T-helper 22 cell (primary cell): Measurements from ENCODE around the gene AGBL1.

Source experiments
- DNase-seq: peaks from one replicate; pipeline ENCODE4 v3.0.0-alpha.2; 2020; ENCODE audit warnings: low read depth

Gene AGBL1

DNA sequence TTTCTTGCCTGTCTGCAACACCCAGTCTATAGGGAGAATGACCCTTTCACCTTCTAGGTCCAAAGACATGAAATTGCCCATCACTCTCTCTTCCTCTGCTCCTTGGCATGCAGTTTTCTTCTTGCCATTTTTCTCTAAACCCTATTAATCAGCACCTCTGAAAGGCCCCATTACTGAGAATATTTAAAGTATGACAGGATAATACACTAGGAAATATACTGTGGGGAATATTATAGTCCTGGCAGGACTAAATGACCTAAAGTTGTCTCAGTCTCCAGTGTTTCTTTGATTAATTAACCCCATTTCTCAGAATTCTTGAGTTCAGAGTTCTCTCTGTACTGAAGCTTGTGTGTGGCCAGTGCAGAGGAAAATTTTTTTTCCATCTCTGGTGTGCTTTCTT is 730.7 kb downstream of the AGBL1 start:
- no peak for DNase-seq

DNA sequence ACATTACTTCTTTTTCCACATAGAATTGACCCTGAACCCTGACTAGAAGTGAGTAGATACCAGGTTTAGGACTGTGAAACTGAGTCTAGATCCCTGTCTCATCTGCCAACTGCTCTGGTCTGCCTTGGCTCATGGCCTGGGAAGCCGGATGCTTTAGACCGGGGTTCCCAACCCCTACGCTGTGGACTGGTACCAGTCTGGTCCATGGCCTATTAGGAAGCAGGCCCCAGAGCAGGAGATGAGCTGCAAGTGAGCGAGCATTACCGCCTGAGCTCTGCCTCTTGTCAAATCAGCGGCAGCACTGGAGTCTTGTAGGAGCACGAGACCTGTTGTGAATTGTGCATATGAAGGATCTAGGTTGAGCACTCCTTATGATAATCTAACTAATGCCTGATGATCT is 734.2 kb downstream of the AGBL1 start:
- no peak for DNase-seq

DNA sequence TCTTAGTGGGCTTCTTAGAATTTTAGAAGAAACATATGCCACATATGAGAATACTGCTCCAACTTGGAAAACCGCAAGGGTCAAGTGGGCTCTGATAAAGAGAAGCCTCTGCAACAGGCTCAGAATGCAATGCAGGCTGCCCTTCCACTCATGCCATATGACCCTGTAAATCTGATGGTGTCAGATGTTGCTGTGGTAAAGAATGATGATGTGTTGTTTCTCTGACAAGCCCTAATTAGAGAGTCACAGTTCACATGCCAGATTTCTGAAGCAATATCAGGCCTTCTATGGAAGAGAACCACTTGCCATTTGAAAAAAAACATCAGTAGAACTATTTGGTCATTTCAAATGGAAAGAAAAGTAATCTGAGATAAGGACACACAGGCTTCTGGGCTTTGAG is 749.6 kb downstream of the AGBL1 start:
- no peak for DNase-seq

DNA sequence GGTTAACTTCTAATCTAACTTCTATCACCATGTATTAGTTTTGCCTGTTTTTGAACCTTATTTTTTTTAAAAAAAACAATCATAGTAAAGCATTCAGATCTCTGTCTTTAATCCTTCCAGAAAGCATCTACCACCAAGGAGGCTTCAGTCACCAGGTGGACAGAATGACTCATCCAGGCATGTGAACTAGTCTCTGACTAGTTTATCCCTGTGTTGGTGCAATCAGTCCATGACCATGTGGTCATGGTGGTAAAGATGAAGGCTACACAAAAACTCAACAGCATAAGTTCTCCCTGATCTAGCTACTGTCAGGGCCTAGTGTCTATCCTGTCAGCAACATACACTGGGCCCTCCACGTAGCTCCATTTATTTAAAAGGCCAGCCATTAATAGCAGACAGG is 750.6 kb downstream of the AGBL1 start:
- DNase-seq, result no peak

DNA sequence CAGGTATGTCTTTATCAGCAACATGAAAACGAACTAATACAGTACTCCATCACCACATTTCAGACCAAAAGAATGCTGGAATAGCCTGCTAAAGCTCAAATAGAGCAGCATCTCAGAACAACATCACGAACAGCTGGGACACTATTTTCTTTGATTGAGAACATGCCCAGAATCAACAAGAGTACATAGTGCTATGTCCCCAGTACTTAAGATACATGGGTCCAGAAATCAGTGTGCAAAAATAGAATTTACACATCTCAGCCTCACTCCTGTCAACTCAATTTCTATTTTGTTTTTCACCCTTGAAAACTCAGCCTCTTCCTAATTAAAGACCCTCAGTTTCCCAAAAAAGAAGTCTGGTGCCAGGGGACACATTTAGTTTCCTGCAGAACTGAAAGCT is 753.9 kb downstream of the AGBL1 start:
- no peak for DNase-seq

DNA sequence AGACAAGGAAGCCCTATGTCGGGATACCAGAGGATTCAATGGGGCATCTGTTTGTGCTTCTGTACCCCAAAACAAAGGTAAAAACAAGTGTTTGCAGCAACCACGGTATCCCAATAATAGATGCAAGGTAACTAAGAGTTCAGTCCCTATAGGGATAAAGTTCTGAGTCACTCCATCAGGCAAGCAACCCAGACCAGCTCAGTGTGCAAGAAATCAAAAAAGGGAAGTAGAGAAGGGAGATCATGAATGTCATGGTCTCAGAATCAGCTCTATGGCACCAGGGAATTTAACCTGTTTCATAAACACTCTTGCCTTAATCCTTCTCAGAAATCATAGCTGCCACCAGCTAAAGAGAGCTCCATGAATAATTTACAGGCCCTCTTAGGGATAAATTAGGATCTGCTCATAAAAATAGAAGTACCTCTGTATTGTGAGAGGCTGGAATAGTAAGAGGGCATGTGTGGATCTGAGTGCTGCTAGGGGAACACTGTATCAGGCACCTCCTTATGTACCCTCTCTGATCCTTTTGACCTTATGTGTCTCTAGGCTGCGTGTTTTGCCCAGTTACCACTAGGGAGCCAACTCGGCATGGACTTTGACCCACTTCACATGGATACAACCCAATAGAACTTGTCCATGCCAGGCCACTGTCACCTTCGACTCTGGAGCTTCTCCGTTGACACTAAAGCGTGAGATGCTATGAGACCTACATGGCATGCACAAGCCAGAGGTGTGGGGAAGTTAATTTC is 754.6 kb downstream of the AGBL1 start:
- DNase-seq, result no peak

DNA sequence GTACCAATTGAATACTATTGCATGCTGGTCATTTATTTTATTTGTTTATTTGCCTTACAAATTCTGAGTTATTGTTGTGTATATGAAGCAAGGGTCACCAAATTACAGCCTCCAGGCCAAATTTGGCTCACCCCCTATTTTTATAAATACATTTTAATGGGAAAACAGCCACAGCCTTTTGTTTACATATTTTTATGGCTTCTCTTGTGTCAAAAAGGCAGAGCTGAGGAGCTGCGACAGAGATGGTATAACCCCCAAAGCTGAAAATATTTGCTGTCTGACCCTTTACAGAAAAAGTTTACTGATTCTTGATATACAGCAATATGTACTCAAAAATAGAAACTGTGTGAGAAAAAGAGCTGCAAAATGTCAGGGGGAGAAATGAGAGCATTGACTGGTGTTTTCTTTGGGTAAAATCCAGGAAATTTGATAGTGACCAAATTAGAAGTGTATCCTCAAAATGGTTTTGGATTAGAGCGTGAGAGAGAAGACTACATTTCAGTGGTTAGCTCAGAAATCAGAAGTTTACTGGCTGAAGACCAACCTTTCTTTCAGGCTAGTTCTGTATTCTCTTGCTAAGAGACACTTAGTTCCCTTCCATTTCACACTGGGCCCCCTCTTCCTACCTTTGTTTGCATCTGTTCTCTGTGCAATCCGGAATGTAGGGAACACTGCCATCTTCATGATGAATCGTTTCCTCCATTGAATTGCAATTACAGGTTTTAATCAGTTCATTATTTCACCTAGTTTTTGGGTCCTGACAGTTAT is 757.8 kb downstream of the AGBL1 start:
- no peak for DNase-seq

DNA sequence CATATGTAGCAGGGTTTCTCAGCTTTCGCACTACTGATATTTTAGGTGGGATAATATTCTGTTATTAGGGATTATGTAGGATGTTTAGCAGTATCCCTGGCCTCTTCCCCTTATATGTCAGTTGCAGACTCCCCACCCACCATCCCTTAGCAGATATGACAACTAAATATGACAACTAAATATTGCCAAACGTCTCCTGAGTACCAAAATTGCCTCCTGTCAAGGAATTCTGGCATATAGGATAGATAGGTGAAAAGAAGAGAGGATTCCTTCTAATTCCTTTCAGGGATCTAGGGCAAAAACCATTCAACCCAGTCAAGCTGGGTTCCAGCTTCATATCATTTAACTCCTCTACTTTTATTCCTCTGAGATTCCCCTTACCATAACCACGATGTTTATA is 759.8 kb downstream of the AGBL1 start:
- DNase-seq, result no peak

DNA sequence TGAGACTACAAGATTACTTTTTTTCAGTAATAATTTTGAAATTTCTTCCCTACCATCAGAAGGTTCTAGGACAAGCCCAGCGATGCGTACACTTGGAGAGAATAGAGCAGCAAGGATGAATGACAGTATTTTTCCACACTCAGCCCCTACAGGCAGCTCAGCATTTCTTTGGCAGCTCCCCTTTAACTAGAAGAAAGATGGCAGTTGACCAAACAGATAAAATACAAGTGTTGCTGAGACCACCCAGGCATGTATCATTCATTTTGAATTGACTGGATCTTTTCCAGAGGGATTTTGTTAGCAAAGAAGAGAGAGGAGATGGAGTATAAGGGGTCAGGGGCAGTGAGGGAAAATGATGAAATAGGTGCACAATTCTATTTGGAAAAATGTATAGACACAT is 761.3 kb downstream of the AGBL1 start:
- no peak for DNase-seq

DNA sequence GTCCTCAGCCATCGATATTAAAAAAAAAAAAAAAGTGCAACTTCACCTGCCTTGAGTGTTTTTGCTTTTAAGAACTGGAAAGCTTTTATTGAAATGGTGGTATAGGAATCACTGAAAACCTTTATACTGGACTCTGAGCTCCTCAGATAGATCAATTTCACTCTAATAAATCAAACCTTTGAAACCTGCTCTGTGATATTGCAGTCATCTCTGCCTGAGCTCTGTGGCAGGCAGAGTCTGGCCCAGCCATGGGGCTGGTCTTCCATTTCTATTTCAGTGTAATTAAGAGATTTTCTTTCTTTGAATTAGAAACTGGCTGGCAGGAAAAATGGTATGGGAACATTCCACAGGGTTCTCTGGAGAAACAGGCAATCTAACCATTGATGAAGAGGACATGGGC is 762.5 kb downstream of the AGBL1 start:
- DNase-seq, result no peak

DNA sequence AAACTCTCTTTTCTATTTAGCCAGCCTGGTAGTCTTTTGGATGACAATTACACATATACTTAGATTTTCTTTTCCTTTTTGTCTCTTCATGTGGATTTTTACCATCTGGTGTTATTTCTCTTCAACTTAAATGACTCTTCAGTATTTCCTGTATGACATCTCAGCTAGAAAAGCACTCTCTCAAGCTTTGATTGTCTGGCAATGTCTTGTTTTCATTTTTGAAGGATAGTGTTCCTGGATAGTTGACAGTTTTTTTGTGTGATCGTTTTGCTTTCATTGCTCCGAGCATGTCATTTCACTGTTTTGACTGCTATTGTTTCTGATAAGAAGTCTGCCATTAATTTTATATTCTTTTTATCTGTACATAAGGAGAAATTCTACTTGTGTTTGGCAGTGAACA is 766.4 kb downstream of the AGBL1 start:
- no peak for DNase-seq

DNA sequence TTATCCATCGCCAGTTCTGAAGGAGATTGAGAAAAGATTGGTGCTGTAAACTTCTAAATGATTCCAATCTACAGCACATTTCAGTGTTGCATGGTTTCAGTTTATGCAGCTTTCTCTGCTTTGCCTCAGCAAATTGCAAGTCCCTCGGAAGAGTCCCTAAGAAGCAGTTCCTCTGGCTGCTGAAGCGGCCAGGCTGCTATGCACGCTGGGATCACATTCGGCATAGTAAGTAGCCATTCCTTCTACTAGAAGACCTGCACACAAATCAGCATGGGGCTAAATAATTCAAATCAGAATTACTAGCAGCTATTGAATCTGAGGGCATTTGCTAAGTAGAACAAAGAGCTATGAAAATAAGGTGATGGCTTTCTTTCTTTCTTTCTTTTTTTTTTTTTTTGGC is 769.5 kb downstream of the AGBL1 start:
- DNase-seq, result no peak

DNA sequence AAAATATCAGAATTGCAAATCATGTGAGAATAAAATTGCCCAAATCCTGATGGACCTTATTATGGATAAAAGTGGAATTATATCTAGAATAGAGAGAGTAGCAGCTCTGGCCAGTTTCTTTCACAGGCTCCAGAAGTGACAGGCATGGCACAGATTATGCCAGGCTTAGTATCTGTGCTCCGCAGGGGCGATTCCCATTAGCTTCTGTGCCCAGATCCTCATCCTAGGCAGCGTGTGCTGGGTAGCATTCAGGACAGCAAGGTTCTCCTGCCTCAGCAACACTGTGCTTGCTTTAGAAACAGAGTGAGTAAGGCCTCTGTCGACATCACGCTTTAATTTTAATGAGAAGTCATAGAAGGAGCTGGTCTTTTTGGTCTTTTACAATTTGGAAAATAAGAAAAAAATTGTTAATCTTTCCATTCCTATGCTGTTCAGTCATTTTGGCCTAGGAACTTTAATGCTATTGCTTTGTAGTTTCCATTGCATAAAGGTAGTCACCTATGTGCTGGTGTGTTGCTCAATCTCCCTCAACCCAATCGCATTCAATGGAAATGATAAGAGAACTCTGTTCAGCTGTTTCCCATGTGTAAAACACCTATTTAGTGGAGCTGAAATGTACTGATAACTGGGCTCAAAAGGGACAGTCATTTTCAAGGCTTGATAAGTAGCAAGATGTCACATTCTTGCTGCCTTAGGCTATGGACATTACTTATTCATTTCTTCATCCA is 770.1 kb downstream of the AGBL1 start:
- DNase-seq, result no peak

DNA sequence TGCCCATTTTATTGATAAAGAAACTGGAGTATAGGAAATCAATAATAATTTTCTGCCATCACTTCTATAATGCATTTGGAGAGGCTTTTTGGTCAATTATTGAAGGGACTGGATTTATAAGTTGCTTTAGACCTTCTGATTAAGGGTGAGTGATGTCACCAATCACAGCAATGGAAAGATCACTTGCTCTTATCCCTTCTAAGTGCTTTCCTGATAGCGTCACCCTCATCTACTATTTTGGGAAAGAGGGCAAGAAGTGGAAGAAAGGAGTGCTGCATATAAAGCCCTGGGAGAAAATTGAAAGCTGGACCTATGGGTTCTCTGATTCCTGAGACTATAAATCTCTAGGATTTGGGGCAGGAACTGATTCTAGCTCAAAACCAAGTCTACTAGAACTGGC is 771.3 kb downstream of the AGBL1 start:
- no peak for DNase-seq

DNA sequence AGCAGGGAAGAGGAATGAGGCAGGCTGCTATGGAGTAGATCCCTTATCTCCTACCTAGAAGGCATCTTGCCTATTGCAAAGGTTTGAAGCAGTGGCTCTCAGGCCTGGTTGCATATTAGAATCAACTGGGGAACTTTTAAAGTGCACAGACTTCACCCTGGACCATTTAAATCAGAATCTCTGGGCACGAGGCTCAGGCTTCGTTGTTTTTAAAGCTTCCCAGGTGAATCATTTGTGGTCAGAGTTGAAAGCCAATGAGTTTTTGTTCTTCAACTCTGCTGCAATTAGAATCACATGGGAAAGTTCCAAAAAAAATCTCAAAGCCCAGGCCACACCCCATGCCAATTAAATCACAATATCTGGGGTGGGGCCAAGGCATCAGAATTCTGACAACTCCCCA is 773.1 kb downstream of the AGBL1 start:
- no peak for DNase-seq

DNA sequence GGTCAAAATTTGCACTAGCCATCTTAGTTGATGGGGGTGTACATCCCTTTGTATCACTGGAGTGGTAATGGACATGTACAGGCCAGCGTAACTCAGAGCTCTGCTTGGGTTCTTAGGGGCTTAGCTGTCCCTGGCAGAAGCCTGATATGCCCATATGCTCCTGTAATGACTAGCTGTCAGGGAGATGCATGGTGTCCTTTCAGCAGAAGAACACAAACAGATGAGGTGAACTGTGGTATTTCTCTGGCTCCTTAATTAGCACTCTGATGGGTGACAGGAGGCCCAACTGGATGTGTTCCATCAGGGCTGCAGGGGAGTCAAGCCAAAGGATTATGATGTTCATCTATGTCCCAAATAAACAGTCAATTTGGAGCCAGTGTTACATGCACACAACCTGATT is 774.5 kb downstream of the AGBL1 start:
- DNase-seq, result no peak

DNA sequence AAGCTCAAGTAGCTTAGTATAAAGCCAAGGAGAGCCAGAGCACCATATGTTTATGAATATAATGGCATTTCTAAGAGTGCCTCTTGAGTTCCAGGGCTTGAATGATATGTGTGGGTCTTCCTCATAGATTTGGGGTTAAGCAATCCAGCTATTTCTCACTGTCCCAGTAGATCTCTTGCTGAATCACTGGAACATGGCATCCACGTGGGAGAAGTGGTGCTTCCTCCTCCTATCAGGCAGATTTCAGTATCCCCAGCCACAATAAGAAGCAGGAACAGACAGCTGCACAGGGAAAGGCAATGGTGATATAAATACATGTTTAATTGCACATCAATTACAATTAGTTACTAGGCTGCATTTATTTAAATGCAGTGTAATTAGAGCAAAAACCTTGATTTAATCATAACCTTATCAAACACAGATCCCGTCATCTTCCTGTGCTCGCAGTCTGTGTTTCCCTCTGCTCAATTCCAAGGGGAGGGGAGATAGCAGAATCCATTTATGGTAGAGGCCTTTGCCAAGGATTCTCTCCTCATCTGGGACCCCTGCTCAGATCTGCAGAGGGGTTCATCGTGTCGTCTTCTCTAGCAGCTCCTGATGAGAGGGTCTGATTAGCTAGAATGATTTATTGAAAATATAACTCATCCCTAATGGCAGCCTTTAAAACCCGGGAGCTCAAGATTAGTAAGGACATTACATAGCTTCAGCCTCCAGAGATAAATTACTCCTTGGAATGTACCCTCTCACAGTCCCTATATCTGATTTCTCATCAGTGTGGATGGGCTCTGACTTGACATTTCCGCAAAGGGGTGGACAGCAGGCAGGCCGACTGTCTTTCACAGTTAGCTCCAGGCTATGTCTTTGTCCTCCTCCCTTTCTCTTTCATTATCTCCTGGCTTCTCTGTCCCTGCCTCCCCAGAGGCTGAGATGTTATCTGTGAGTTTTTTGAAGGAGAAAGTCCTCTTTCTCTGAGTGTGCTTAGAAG is 775.9 kb downstream of the AGBL1 start:
- no peak for DNase-seq

DNA sequence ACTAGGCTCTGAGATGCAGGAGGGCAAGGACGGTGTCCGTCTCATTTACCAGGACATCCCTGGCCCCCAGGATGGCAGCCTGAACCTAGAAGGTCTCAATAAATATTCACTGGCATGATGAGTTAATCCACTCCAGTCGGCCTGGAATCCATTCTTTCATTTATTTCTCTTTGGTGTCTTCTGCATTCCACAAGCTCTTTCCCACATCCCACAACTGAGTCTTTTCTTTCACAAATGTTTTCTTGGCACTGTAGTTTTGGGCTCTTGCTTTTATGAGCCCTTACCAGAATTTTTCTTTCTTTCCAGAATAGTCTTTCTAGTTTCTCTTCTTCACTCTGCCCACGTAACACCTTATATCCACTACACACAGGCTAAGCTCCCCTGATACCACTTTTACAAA is 778.0 kb downstream of the AGBL1 start:
- DNase-seq, result no peak

DNA sequence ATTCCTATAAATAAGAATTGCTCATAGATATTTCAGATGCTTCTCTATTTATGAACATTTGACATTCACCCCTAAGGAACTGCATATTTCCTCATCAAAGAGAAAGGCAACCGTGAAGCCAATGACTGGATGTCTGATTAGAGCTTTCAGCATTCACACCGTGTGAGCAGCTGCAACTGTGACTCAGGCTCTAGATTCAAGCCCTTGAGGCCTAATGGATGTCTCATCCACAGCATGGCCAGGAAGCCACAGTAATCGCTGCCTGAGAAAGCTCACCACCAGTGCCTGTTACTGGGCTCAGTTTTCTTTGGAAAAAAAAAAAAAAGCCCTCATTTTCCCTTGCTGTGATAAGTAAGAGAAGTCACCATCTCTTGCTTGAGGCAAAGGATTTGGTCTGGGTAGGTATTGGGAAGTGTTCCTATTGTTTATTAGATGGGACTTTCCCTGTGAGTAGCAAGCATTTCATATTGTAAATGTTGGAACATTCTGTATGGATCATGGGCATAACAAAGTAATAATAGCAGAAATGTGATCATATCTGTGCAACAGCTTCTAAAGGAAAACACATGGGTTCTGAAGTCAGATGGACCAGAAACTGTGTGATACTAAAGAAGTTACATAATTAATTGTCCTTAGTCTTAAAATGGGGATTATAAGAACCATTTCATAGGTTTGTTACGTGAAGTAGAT is 783.7 kb downstream of the AGBL1 start:
- DNase-seq, result no peak

DNA sequence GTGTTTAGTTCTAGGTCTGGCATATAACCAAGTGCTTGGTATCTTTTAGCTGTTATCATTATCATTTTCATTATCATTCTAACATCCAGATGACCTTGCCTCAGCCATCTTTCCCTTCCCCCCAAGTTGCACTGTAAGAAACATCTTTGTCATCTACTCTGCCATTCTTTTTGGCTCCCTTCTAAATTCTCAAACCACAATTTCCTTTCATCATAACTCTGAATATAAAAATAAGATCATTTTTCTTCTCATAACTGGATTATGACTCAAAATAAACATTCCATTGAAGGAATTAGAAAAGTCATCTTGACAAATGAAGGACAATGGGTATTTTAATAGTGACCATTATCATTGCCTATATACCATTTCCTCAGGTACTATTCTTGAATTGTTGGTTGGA is 786.2 kb downstream of the AGBL1 start:
- no peak for DNase-seq

DNA sequence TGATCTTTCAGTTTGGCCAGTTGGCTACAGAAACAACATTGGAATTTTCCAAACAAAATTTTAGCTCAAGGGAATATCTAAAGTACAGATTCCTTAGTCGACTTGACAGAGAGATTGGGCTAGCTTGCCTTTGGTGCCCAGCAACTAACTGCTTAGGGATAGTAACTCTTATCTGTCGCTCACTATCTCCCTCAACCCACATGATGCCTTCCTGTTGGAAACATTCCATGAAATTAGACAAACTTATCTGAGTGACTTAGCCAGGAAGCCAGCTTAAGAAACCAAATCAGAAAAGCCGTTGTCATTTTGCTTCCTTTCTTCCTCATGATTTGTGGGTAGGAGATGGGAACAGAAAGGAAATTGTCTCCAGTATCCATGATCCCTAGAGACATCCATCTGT is 791.2 kb downstream of the AGBL1 start:
- no peak for DNase-seq
